Loucy (cell line): ENCODE data around the gene CNTN5.

Source experiments
- H2AFZ ChIP-seq: fragments of 200-600 bp; sonication (generic); 2 replicates; pipeline ENCODE4 v1.6.0; 2016; ENCODE audit warnings: antibody characterized with exemption, mild to moderate bottlenecking, low read length, moderate library complexity
- H3F3A ChIP-seq: fragments of 200-600 bp; 2 replicates; pipeline ENCODE4 v1.6.0; 2016; ENCODE audit warnings: antibody characterized with exemption, low read depth, mild to moderate bottlenecking
- H3K27me3 ChIP-seq: fragments of 200-600 bp; sonication (generic); 2 replicates; pipeline ENCODE4 v1.6.1; 2014; ENCODE audit warnings: low read length, mild to moderate bottlenecking; ENCODE audit not compliant: insufficient read depth, poor library complexity, severe bottlenecking
- H3K36me3 ChIP-seq: fragments of 200-600 bp; sonication (generic); 2 replicates; pipeline ENCODE4 v1.6.1; 2016; ENCODE audit warnings: low read length; ENCODE audit not compliant: insufficient read depth
- H3K4me1 ChIP-seq: fragments of 200-600 bp; sonication (generic); 2 replicates; pipeline ENCODE4 v1.5.1; 2014; ENCODE audit warnings: low read length, mild to moderate bottlenecking; ENCODE audit not compliant: insufficient read depth, poor library complexity, severe bottlenecking
- H3K4me2 ChIP-seq: fragments of 200-600 bp; sonication (generic); 2 replicates; pipeline ENCODE4 v1.6.0; 2014; ENCODE audit warnings: antibody characterized with exemption, low read length, low read depth, mild to moderate bottlenecking; ENCODE audit not compliant: poor library complexity, severe bottlenecking
- H3K4me3 ChIP-seq: fragments of 200-600 bp; sonication (generic); 2 replicates; pipeline ENCODE4 v1.5.1; 2014; ENCODE audit warnings: low read length, mild to moderate bottlenecking, mixed read lengths; ENCODE audit not compliant: poor library complexity, severe bottlenecking
- H3K79me2 ChIP-seq: fragments of 200-600 bp; sonication (generic); 2 replicates; pipeline ENCODE4 v1.6.1; 2014; ENCODE audit warnings: low read length; ENCODE audit not compliant: insufficient read depth
- H3K9ac ChIP-seq: fragments of 200-600 bp; sonication (generic); 2 replicates; pipeline ENCODE4 v1.6.0; 2014; ENCODE audit warnings: mild to moderate bottlenecking, low read depth, low read length, moderate library complexity; ENCODE audit not compliant: poor library complexity, severe bottlenecking
- H3K9me2 ChIP-seq: fragments of 200-600 bp; sonication (generic); replicated peaks from 2 replicates; pipeline ENCODE4 v1.6.1; 2016; ENCODE audit warnings: low read depth, low read length, mixed read lengths
- H3K9me3 ChIP-seq: fragments of 200-600 bp; sonication (generic); 2 replicates; pipeline ENCODE4 v1.6.1; 2014; ENCODE audit warnings: mild to moderate bottlenecking, antibody characterized with exemption, low read length, low read depth; ENCODE audit not compliant: insufficient read depth
- H4K20me1 ChIP-seq: fragments of 200-600 bp; sonication (generic); 2 replicates; pipeline ENCODE4 v1.6.0; 2014; ENCODE audit warnings: antibody characterized with exemption, low read length, mild to moderate bottlenecking; ENCODE audit not compliant: insufficient read depth, poor library complexity, severe bottlenecking
- CTCF ChIP-seq: fragments of 200-600 bp; sonication (generic); conservative IDR thresholded peaks from 2 replicates; pipeline ENCODE4 v1.5.1; 2014; ENCODE audit warnings: mild to moderate bottlenecking, antibody characterized with exemption, low read length
- EZH2phosphoT487 ChIP-seq: fragments of 200-600 bp; IDR thresholded peaks from 2 replicates; pipeline ENCODE4 v1.6.1; 2018; ENCODE audit warnings: antibody characterized with exemption, mild to moderate bottlenecking, moderate library complexity, borderline replicate concordance

Gene CNTN5

GRCh38 chr11:100229086-100229485 lies 1208.3 kb downstream of the CNTN5 start:
- TF ChIP-seq CTCF (no peak), EZH2phosphoT487 (no peak)
- no peaks in the 10 kb centered on the region for H3K79me2 ChIP-seq

GRCh38 chr11:100232006-100232405 lies 1211.3 kb downstream of the CNTN5 start:
- no peaks in the 10 kb centered on the region; the same call in 1 of the 2 replicates for H3K9me3 ChIP-seq
- no peaks in the 10 kb centered on the region for H3K79me2 ChIP-seq
- H3K4me3 ChIP-seq = no peak overlapping the region
- H3K27me3 ChIP-seq = no peaks in the 10 kb centered on the region
- no peaks in the 10 kb centered on the region for H3K36me3 ChIP-seq
- no peak overlapping the region for H2AFZ ChIP-seq
- H4K20me1 ChIP-seq = no peaks in the 10 kb centered on the region
- H3K9ac ChIP-seq = no peak overlapping the region
- H3K9me2 ChIP-seq = no peaks in the 10 kb centered on the region
- TF ChIP-seq EZH2phosphoT487 (no peak), CTCF (no peak)
- no peaks in the 10 kb centered on the region for H3K4me1 ChIP-seq
- H3F3A ChIP-seq = no peaks in the 10 kb centered on the region
- no peak overlapping the region for H3K4me2 ChIP-seq

More at GRCh38 chr11:100229086-100229485, 1208.3 kb downstream of the CNTN5 start:
- Histone ChIP-seq H3K4me2 (no peak overlapping the region), H2AFZ (no peak overlapping the region), H3F3A (no peaks in the 10 kb centered on the region), H3K27me3 (no peaks in the 10 kb centered on the region), H3K9ac (no peak overlapping the region), H3K4me1 (no peaks in the 10 kb centered on the region), H4K20me1 (no peaks in the 10 kb centered on the region), H3K4me3 (no peak overlapping the region), H3K36me3 (no peaks in the 10 kb centered on the region), H3K9me2 (no peaks in the 10 kb centered on the region), H3K9me3 (no peaks in the 10 kb centered on the region)

- no peak overlapping the region for H3K4me3 ChIP-seq
- no peak overlapping the region for H3K9ac ChIP-seq
- H2AFZ ChIP-seq = no peak overlapping the region
- TF ChIP-seq CTCF = no peak
- no peak for TF ChIP-seq EZH2phosphoT487
- H3K36me3 ChIP-seq = no peaks in the 10 kb centered on the region
- H3K27me3 ChIP-seq = no peaks in the 10 kb centered on the region
- no peaks in the 10 kb centered on the region for H3F3A ChIP-seq
- H3K9me3 ChIP-seq = no peaks in the 10 kb centered on the region; the same call in 1 of the 2 replicates
- H3K4me1 ChIP-seq = no peaks in the 10 kb centered on the region
- no peak overlapping the region for H3K4me2 ChIP-seq
- H3K9me2 ChIP-seq = no peaks in the 10 kb centered on the region
- H3K79me2 ChIP-seq = no peaks in the 10 kb centered on the region
- H4K20me1 ChIP-seq = no peaks in the 10 kb centered on the region
Observed at GRCh38 chr11:100235085-100235484, 1214.3 kb downstream of the CNTN5 start.
